Activated naive CD4-positive, alpha-beta T cell treated with anti-CD3 and anti-CD28 coated beads, Interleukin-2, amount 50 U/mL, for 72 hours (primary cell): ENCODE data around the gene TEX9. TPM values are rescaled to one million over a fixed set of nuclear protein-coding genes. Genes with fewer than 3 reads are reported as not detected.
"Not testable (repeated sequence)": the region's sequence is repeated elsewhere in the genome, so short reads cannot be mapped to it uniquely, and the experiment has no call there.

Experiments
- ATAC-seq, 2 donors: fragments of 150-1000 bp; cut with Tn5 transposase; 2 replicates each; pipeline ENCODE4 v1.10.0; 2021; ENCODE audit warnings: mild to moderate bottlenecking in 2 of 2, moderate library complexity in 2 of 2
- DNase-seq, 2 donors: peaks; one replicate each; pipeline ENCODE4 v3.0.0; 2021 to 2022; ENCODE audit warnings: low spot score in 2 of 2
- H3K27ac Mint-ChIP-seq, 2 donors: one replicate each; pipeline ENCODE4 v1.8.0; 2022; ENCODE audit warnings: mild to moderate bottlenecking in 2 of 2, mixed read lengths in 2 of 2
- H3K36me3 Mint-ChIP-seq, 2 donors: one replicate each; pipeline ENCODE4 v1.8.0; 2022; ENCODE audit warnings: mixed read lengths in 2 of 2
- H3K9me3 Mint-ChIP-seq, 2 donors: one replicate each; pipeline ENCODE4 v1.8.0; 2022; ENCODE audit warnings: mixed read lengths in 2 of 2
- total RNA-seq, 2 donors: library from RNA; stranded (reverse); gene quantifications; one replicate each; pipeline ENCODE4 v1.2.3, GENCODE V29; 2022

The TEX9 gene
- 1 to 10 TPM in 1 of 2 donors, under 1 TPM in 1; 0.41 to 1.5 TPM for total RNA-seq

DNA sequence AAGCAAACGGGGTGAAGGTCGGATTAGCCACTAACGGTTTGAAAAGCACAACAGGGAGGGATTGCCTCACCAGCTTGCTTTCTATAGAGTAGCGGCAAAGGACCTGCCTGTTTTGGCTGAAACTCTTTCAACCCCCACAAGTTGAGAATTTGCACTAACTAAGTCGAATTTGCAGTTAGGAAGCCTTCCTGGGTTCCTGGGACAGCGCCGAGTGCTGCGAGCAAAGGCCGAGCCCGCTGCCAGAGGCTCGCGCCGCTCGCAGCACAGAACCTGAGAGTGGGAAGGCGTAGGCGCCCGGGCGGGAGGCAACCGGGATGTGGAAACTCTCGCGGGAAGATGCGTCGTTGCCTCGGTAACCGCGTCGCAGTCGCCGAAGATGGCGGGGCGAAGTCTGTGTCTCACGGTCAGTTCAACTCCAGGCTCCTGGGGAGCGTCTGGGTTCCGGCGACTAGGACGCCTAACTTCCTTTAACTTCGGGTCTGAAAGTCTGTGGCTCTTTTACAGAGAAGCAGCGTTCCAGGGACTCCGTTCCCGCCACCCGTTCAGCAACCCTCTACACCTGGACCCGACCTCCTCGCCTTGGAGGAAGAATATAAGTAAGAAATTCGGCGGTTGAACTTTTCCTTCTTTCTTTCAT is at the start of gene TEX9:
TEX9 (plus strand) TSS at position 352 of the 637 bp plus-strand sequence; CDS start at position 377, 25 bp downstream.
- H3K9me3 Mint-ChIP-seq = peaks cover 0 to 4% of the 10 kb centered on the region in 2 donors
- H3K36me3 Mint-ChIP-seq = peaks cover 0 to 21% of the 10 kb centered on the region in 2 donors
- peak; percentile 99 for ATAC-seq
- peak; percentile 71 to 78 for DNase-seq
- H3K27ac Mint-ChIP-seq = peak within 1 kb of the TSS; percentile 52 to 72

DNA sequence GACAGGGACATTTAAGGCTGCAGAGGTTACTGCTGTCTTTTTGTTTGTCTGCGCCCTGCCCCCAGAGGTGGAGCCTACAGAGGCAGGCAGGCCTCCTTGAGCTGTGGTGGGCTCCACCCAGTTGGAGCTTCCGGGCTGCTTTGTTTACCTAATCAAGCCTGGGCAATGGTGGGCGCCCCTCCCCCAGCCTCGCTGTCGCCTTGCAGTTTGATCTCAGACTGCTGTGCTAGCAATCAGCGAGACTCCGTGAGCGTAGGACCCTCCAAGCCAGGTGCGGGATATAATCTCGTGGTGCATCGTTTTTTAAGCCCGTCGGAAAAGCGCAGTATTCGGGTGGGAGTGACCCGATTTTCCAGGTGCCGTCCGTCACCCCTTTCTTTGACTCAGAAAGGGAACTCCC is 48.7 kb upstream of the TEX9 start:
- not testable (repeated sequence) for DNase-seq, H3K27ac Mint-ChIP-seq, ATAC-seq
- H3K36me3 Mint-ChIP-seq = peaks cover 0 to 14% of the 10 kb centered on the region in 2 donors
- H3K9me3 Mint-ChIP-seq = peaks cover 6 to 15% of the 10 kb centered on the region in 2 donors

DNA sequence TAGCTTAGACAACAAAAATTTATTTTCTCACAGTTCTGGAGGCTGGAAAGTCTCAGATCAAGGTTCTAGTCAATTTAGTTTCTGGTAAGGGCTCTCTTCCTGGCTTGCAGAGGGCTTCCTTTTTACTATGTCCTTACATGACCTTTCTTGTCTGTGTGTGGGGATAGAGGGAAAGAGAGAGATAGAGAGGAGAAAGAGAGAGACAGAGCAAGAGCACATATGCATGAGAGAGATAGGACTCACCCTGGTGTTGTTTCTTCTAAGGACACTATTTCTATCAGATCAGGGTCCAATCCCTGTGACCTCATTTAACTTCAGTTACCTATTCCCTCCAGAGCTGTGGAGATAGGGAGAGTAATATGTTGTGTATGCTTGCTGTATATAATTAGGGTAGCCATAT is 44.9 kb upstream of the TEX9 start:
- Mint-ChIP-seq H3K27ac (no peak overlapping the region), H3K9me3 (peaks cover 9 to 16% of the 10 kb centered on the region in 2 donors)

DNA sequence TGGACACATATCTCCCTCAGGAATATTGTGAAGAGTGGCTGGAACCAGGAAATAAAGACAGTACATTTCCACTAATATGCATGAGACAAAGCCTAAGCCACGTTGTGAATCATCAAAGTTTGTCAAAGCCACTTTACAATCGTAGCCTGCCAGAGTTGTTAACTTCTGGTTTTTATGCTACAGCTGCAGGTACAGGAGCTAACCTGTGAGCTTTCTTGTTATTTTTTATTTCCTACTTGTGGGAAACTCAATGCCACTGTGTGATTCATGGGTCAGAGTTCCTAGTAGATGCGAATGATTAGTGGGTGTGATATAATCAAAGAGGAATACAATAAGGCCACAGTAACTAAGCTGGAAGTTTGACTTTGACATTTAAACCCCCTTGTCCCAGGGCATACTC is 44.4 kb upstream of the TEX9 start:
- Mint-ChIP-seq H3K27ac (no peak overlapping the region), H3K36me3 (peaks cover 0 to 19% of the 10 kb centered on the region in 2 donors), H3K9me3 (peaks cover 13 to 21% of the 10 kb centered on the region in 2 donors)
- no peak for ATAC-seq
- DNase-seq = no peak

More for the DNA sequence above, 44.9 kb upstream of the TEX9 start:
- DNase-seq = no peak
- H3K36me3 Mint-ChIP-seq = peaks cover 0 to 14% of the 10 kb centered on the region in 2 donors
- ATAC-seq = no peak

DNA sequence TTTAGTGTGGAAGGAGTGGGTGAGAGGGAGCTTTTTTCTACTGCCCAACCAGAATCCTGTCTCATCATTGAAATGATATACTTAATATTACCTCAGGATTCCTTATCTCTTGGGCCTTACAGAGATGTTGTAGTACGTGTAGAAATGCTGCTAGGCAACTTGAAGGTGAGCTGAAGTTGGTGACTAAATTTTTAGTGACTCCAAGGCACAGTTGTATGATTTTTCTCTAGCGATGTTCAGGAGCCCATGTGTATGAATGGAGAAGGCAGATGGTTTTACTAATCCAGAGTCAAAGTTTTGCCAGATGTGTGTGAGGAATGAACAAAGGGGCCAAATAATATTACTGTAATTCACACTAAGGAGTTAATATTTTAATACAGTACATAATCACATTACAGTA is 42.8 kb upstream of the TEX9 start:
- ATAC-seq (no peak), DNase-seq (no peak)
- peaks cover 10 to 17% of the 10 kb centered on the region in 2 donors for H3K9me3 Mint-ChIP-seq
- H3K27ac Mint-ChIP-seq = no peak overlapping the region
- H3K36me3 Mint-ChIP-seq = peaks cover 0 to 15% of the 10 kb centered on the region in 2 donors

DNA sequence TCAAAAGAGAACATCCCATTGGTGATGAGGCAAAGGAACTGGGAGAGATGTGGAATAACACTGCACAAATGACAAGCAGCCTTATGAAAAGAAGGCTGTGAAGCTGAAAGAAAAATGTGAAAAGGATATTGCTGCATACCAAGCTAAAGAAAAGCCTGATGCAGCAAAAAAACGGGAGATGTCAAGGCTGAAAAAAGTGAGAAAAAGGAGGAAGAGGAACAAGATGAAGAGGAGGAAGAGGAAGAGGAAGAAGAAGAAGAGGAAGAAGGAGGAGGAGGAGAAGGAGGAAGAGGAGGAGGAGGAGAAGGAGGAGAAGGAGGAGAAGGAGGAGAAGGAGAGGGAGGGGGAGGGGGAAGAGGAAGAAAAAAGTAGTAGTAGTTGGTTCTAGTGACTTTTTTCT is 41.8 kb upstream of the TEX9 start:
- H3K27ac Mint-ChIP-seq = no peak overlapping the region
- peaks cover 8% of the 10 kb centered on the region in 2 donors for H3K9me3 Mint-ChIP-seq
- DNase-seq (no peak), ATAC-seq (no peak)
- H3K36me3 Mint-ChIP-seq = peaks cover 0 to 8% of the 10 kb centered on the region in 2 donors

DNA sequence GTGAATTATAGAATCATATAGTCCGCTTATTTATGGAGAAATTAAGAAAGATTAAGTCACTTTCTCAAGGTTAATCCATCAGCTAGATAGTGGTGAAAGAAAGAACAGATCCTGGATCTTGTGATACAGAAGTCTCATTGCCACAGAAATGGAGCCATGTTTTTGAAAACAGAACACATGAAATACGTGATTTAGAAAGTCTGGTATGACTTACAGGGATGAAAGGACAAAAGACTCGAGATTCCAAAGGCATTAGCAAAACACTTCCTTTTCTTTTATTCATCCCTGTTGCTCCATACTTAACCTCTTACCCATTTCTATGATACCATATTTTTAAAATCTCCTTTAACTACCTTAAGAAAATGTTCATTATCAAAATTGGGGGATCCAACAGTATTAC is 40.0 kb upstream of the TEX9 start:
- H3K27ac Mint-ChIP-seq = no peak overlapping the region
- peaks cover 14 to 20% of the 10 kb centered on the region in 2 donors for H3K9me3 Mint-ChIP-seq
- peaks cover 0 to 22% of the 10 kb centered on the region in 2 donors for H3K36me3 Mint-ChIP-seq
- DNase-seq (no peak), ATAC-seq (no peak)

DNA sequence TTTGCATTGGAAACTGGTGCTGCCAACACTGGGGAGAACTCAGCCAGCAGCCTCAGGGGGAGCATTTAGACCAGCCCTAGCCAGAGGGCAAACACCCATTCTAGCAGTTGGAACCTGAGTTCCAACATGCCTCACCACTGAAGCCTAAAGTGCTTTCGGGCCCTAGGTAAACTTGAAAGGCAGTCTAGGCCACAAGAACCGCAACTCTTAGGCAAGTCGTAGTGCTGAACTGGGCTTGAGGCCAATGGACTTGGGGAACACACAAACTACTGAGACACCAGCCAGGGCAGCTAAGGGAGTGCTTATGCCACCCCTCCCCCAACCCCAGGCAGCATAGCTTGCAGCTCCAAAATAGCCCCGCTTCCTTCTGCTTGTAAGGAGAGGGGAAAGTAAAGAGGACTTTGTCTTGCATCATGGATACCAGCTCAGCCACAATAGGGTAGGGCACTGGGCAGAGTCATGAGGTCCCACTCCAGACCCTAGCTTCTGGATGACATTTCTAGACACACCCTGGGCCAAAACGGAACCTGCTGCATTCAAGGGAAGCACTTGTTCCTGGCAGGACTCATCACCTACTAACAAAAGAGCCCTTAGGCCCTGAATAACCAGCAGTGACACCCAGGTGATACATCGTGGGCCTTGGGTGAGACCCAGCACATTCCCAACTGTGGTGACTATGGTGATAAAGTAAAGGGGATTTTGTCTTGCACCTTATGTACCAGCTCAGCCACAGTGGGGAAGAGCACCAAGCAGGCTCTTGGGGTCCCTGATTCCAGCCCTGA is 37.3 kb upstream of the TEX9 start:
- H3K36me3 Mint-ChIP-seq = peaks cover 0 to 31% of the 10 kb centered on the region in 2 donors
- DNase-seq = no peak
- no peak for ATAC-seq
- peaks cover 31 to 36% of the 10 kb centered on the region in 2 donors for H3K9me3 Mint-ChIP-seq
- H3K27ac Mint-ChIP-seq = no peak overlapping the region

DNA sequence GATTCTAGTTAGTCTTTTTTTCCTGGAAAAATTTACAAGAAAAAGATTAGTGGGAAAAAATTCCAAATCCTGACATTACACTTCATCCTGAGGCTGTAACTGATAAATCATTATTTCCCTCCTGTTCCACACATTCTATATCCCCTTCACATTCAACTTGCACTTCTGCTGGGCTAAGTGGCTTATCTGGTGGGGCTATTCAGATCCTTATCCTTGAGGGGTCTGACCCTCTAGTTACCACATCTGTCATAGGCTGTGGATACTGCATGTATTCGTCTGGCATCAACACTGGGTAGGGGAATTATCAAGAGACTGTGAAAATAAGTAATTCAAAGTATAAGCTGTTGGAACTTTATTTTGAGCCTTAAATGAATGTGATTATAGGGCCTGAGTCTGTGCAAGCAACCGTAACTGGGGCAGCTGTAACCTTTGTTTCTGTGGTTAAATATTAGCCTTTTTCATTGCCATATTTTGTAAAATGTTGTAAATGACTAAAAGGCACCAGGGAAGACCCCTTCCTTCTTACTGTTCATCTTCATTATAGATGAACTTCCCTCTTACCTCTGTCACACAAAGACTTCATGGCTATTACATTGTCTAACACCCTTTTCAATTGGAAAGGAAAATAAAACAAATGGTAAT is 28.0 kb upstream of the TEX9 start:
- no peak overlapping the region for H3K27ac Mint-ChIP-seq
- ATAC-seq (no peak), DNase-seq (no peak)
- H3K36me3 Mint-ChIP-seq = peaks cover 4 to 16% of the 10 kb centered on the region in 2 donors
- peaks cover 18 to 28% of the 10 kb centered on the region in 2 donors for H3K9me3 Mint-ChIP-seq

DNA sequence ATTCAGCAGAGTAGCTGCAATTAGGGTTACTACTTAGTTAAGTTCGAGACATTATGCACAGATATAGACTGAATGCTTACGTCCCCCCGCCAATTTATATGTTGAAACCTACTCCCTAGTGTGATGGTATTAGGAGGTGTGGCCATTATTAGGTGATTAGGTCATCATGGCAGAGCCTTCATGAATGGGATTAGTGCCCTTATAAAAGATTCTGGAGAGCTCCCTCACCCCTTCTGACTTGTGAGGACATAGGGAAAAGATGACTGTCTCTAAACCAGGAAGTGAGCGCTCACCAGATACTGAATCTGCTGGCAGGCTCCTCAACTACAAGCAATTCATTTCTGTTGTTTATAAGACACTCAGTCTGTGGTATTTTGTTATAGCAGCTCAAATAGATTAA is 25.6 kb upstream of the TEX9 start:
- peaks cover 0 to 4% of the 10 kb centered on the region in 2 donors for H3K36me3 Mint-ChIP-seq
- DNase-seq = no peak
- H3K9me3 Mint-ChIP-seq = peaks cover 6 to 8% of the 10 kb centered on the region in 2 donors
- H3K27ac Mint-ChIP-seq = no peak overlapping the region
- no peak for ATAC-seq

DNA sequence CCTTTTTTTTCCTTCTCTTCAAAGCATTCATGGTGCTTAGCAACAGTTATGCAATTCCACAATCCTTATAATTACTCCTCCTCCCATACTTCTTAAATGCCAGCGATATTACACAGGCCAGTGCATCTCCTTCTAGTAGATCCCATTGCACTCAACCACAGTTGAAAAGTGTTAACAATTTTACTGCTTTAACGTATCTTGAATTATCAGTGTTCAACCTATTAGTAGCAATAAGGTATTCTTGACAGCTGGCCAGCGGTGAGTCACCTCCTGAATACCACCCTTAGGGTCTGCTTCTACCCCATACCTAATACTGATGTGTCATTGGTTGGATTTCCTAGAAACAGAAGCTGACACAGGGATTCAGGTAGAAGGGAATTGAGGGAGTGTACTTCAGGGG is 24.0 kb upstream of the TEX9 start:
- peaks cover 0 to 4% of the 10 kb centered on the region in 2 donors for H3K9me3 Mint-ChIP-seq
- DNase-seq (no peak), ATAC-seq (no peak)
- no peak overlapping the region for H3K27ac Mint-ChIP-seq
- no peaks in the 10 kb centered on the region for H3K36me3 Mint-ChIP-seq

DNA sequence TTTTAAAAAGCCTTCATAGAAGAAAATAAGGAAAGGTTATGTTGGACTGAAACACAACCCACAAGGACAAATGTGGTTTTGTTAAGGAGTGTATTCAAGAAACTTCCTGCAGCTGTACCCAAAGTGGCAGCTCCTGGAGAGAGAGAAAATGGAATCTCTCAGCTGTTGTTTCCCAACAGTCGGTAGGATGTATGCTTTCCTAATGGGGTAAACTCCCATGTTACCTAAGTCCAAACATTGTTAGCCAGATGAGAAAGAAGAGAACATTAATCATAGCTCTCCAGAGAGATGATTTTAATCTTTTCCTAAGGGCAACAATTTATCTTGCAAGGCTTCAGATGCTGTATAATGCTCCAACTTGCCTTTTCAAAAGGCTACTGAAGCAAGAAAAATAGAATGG is 22.6 kb upstream of the TEX9 start:
- Mint-ChIP-seq H3K9me3 (peaks cover 0 to 4% of the 10 kb centered on the region in 2 donors), H3K36me3 (no peaks in the 10 kb centered on the region), H3K27ac (no peak overlapping the region)
- ATAC-seq (no peak), DNase-seq (no peak)

DNA sequence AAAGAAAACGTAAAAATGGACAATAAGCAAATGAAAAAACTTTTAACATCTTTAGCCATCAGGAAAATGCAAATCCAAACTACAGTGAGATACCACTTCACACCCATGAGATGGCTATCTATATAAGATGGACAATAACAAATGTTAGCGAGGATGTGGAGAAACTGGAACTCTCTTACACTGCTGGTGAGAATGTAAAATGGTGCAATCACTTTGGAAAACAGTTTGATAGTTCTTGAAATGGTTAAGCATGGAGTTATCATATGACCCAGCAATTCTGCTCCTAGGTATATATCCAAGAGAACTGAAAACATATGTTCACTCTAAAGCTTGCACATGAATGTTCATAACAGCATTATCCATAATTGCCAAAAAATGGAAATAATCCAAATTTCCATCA is 21.3 kb upstream of the TEX9 start:
- Mint-ChIP-seq H3K27ac (no peak overlapping the region), H3K9me3 (peaks cover 0 to 4% of the 10 kb centered on the region in 2 donors), H3K36me3 (no peaks in the 10 kb centered on the region)
- ATAC-seq (no peak), DNase-seq (no peak)

DNA sequence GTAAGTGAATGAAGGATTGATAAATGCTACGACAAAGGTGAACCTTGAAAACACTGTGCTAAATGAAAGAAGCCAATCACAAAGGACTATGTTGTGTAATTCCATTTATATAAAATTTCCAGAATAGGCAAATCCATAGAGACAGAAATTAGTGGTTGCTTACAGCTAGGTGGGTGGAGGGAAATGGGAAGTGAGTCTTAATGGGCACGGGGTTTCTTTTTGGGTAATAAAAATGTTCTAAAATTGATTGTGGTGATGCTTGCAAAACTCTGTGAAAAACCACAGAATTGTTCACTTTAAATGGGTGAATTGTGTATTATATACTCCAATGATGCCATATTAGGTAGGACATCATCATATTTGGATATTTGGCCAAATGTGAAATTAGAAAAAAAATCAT is 20.9 kb upstream of the TEX9 start:
- no peaks in the 10 kb centered on the region for H3K36me3 Mint-ChIP-seq
- no peak for ATAC-seq
- no peak overlapping the region for H3K27ac Mint-ChIP-seq
- peaks cover 0 to 4% of the 10 kb centered on the region in 2 donors for H3K9me3 Mint-ChIP-seq
- no peak for DNase-seq

DNA sequence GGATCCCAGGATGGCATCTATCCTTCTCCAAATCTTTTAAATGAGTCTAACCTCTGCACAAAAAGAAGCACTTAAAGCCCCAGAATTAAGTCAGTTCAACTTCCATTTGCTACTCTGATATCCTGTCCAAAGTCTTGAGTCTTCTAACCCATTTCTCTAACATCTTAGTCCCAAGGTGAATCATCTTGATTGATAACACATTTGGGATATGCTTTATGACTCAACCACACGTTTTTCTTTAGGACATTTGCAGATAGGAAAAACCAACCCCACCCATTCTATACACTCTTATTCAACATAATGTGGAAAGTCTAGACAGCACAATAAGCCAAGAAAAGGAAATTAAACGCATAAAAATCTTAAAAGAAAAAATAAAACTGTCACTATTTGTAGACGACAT is 18.8 kb upstream of the TEX9 start:
- DNase-seq (no peak), ATAC-seq (no peak)
- no peak overlapping the region for H3K27ac Mint-ChIP-seq
- H3K36me3 Mint-ChIP-seq = no peaks in the 10 kb centered on the region
- no peaks in the 10 kb centered on the region for H3K9me3 Mint-ChIP-seq

DNA sequence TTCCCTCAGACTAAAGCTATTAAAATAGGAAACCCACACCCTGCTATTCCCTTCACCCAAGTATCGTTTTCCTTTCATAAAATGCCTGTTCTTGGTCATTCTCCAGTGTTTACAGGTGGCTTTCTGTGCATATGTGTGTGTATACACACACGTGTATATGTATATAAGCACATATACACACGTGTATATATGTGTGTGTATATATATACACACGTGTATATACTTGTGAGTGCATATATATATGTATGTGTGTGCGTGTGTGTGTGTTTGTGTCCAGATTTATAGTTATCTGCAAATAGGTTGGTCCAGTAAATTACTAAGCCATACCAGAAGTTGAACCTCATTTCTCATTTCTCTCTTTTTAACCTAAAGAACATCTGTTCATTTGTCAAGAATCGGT is 15.7 kb upstream of the TEX9 start:
- ATAC-seq = no peak
- no peak for DNase-seq
- H3K27ac Mint-ChIP-seq = no peak overlapping the region
- H3K36me3 Mint-ChIP-seq = no peaks in the 10 kb centered on the region
- no peaks in the 10 kb centered on the region for H3K9me3 Mint-ChIP-seq

DNA sequence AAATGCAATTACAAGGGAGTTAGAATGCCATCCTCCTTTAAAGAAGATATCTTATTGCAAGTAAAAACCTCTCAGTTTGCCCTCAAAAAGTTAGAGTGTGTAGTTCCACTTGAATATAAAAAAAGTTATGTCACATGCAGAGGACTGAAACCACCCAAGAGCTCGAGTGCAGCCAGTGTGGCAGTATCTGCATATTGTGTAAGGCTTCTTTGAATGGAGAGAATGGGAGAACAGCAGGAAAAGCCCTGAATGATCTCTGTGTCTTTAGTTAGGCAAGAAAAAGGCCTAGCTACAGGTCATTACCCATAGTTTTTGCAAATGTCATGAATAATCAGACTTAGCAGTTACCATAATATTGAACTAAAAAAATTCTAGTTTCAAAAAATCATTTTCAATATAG is 13.9 kb upstream of the TEX9 start:
- DNase-seq (no peak), ATAC-seq (no peak)
- no peaks in the 10 kb centered on the region for H3K9me3 Mint-ChIP-seq
- H3K27ac Mint-ChIP-seq = no peak overlapping the region
- H3K36me3 Mint-ChIP-seq = no peaks in the 10 kb centered on the region
